ENCODE data around the gene GJA4.

DNA sequence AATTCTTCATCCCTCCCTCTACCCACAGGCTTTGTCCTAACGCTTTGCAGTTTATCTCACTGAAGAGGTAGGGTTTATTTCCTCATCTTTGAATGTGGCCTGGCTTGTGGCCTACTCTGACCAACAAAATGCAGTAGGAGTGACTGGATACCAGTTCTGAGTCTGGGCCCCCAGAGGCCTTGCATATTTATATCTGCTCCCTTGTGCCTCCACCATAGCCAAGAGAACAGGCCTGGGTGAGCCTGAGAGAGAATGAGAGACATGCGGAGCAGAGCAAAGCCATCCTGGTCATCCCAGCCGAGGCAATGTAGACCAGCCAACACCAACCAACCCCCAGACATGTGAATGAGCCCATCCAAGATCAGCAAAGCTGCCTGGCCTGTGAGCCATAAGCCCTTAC is 36.5 kb downstream of the GJA4 start:
- TF ChIP-seq, protein P1, sequence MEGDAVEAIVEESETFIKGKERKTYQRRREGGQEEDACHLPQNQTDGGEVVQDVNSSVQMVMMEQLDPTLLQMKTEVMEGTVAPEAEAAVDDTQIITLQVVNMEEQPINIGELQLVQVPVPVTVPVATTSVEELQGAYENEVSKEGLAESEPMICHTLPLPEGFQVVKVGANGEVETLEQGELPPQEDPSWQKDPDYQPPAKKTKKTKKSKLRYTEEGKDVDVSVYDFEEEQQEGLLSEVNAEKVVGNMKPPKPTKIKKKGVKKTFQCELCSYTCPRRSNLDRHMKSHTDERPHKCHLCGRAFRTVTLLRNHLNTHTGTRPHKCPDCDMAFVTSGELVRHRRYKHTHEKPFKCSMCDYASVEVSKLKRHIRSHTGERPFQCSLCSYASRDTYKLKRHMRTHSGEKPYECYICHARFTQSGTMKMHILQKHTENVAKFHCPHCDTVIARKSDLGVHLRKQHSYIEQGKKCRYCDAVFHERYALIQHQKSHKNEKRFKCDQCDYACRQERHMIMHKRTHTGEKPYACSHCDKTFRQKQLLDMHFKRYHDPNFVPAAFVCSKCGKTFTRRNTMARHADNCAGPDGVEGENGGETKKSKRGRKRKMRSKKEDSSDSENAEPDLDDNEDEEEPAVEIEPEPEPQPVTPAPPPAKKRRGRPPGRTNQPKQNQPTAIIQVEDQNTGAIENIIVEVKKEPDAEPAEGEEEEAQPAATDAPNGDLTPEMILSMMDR (IDR thresholded peaks at IDR 0.05) = no peak
- no peak for TF ChIP-seq TAF1 (IDR thresholded peaks at IDR 0.05; ENCODE audit: borderline replicate concordance, low read depth, low read length)
- TF ChIP-seq GABPA (IDR thresholded peaks at IDR 0.05; ENCODE audit: low read depth) = no peak
- TF ChIP-seq SMC3 (IDR thresholded peaks at IDR 0.05; ENCODE audit: low read depth, low read length) = no peak
- no peak for TF ChIP-seq USF2 (IDR thresholded peaks at IDR 0.05; ENCODE audit: borderline replicate concordance, low read depth, low read length)
- TF ChIP-seq SIN3A (IDR thresholded peaks at IDR 0.05; ENCODE audit: borderline replicate concordance, low read depth, low read length) = no peak
- no peak for TF ChIP-seq POLR2AphosphoS5 (IDR thresholded peaks at IDR 0.05; ENCODE audit: low read depth, low read length)
